Lower leg skin (tissue), 4 donors: ENCODE measurements around the gene ATG7. TPM values are rescaled to one million over a fixed set of nuclear protein-coding genes. Genes with fewer than 3 reads are reported as not detected.

ENCODE experiments used
- DNase-seq, 2 donors: peaks; one replicate each; pipeline ENCODE4 v3.0.0-alpha.2; 2019; ENCODE audit warnings: low spot score in 2 of 2
- H3K4me3 ChIP-seq: fragments of 200-600 bp; sonication (generic); 2 replicates; pipeline ENCODE4 v1.5.1; 2017; ENCODE audit warnings: mild to moderate bottlenecking, low read depth; ENCODE audit not compliant: poor library complexity, severe bottlenecking
- POLR2A ChIP-seq, 2 donors: fragments of 450-650 bp; IDR thresholded peaks; one replicate each; pipeline ENCODE4 v1.6.1; 2016 to 2017; ENCODE audit warnings: antibody characterized with exemption in 2 of 2, mild to moderate bottlenecking in 1 of 2, moderate library complexity in 1 of 2
- WGBS, 2 donors: methylation state at CpG; one replicate each; pipeline ENCODE4 v1.1.5; 2018; 5-methylcytosine and 5-hydroxymethylcytosine counted together
- intact Hi-C: fragments of 100-400 bp; cut with DNase I; formaldehyde crosslinking; loops from one replicate; pipeline ENCODE4 v1.15.0; 2023; ENCODE audit warnings: low total_unique reads
- total RNA-seq, 4 donors: library from RNA; depleted of rRNA; stranded (reverse); fragments of >200 nt; gene quantifications; one replicate each; pipeline ENCODE4 v1.1.0, GENCODE V29; 2016
- TF ChIP-seq, protein P1 (sequence below), 3 donors: fragments of 450-650 bp; IDR thresholded peaks; one replicate each; pipeline ENCODE4 v1.5.1; 2016; ENCODE audit warnings: antibody characterized with exemption in 3 of 3, mild to moderate bottlenecking in 3 of 3, moderate library complexity in 2 of 3

Gene ATG7
- total RNA-seq, 4 donors from 2014 or later: 38.8 to 110 (median 53.2) TPM

DNA sequence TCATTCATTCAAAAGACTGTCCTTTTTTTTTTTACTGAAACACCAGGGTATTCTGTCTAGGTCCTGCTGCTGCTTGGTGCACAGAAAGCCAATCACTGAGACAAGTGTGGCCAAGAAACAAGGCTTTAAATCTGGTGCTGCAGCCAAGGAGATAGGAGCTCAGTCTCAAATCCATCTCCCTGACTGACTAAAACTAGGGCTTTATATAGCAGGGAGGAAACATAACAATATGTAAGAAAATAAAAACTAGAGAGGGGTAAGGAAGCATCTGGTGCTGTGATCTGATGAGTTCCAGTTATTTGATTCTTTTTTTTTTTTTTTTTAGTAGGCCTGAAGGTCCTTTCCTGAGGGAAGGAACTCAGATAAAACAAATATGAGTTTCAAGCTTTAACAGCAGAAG lies 139.8 kb downstream of the ATG7 start:
- no peak for DNase-seq
- H3K4me3 ChIP-seq: no peak overlapping the region
- intact Hi-C loops: no loop called here
- TF ChIP-seq, protein P1, sequence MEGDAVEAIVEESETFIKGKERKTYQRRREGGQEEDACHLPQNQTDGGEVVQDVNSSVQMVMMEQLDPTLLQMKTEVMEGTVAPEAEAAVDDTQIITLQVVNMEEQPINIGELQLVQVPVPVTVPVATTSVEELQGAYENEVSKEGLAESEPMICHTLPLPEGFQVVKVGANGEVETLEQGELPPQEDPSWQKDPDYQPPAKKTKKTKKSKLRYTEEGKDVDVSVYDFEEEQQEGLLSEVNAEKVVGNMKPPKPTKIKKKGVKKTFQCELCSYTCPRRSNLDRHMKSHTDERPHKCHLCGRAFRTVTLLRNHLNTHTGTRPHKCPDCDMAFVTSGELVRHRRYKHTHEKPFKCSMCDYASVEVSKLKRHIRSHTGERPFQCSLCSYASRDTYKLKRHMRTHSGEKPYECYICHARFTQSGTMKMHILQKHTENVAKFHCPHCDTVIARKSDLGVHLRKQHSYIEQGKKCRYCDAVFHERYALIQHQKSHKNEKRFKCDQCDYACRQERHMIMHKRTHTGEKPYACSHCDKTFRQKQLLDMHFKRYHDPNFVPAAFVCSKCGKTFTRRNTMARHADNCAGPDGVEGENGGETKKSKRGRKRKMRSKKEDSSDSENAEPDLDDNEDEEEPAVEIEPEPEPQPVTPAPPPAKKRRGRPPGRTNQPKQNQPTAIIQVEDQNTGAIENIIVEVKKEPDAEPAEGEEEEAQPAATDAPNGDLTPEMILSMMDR (IDR thresholded peaks at IDR 0.05): no peak
- no peak for TF ChIP-seq POLR2A (IDR thresholded peaks at IDR 0.05)

DNA sequence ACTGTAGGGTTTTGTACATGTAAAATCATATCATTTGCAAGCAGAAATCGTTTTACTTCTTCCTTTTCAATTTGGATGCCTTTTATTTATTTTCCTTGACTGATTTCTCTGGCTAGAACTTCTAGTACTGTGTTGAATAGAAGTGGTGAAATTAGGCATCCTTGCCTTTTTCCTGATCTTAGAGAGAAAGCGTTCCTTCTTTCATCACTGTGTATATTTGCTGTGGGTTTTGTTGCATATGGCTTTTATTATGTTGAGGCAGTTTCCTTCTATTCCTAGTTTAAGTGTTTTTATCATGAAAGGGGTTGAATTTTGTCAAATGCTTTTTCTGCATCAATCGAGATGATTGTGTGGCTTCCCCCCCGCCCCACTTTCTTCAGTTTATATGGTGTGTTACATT lies 140.9 kb downstream of the ATG7 start:
- WGBS, 2 donors: 66% methylated on average over 4 of the region's 4 CpGs
- intact Hi-C loops: no loop called here

GRCh38 chr3:11415099-11415498 lies 142.9 kb downstream of the ATG7 start:
- WGBS, 2 donors: 93 to 94% methylated on average over 1 of the region's 1 CpG
- no peak for TF ChIP-seq POLR2A (IDR thresholded peaks at IDR 0.05)
- TF ChIP-seq, protein P1 (IDR thresholded peaks at IDR 0.05): no peak
- intact Hi-C loops: no loop called here

More for the DNA sequence above, 140.9 kb downstream of the ATG7 start:
- TF ChIP-seq, protein P1 (IDR thresholded peaks at IDR 0.05): no peak
- H3K4me3 ChIP-seq: no peak overlapping the region
- DNase-seq: no peak

GRCh38 chr3:11420066-11420465 lies 147.9 kb downstream of the ATG7 start:
- no peak overlapping the region for H3K4me3 ChIP-seq
- DNase-seq: no peak
- TF ChIP-seq, protein P1 (IDR thresholded peaks at IDR 0.05): no peak
- TF ChIP-seq POLR2A (IDR thresholded peaks at IDR 0.05): no peak
- WGBS, 2 donors: 30 to 38% methylated on average over 1 of the region's 1 CpG
- intact Hi-C loops: no loop called here

More at GRCh38 chr3:11415099-11415498, 142.9 kb downstream of the ATG7 start:
- no peak overlapping the region for H3K4me3 ChIP-seq
- DNase-seq: no peak

- TF ChIP-seq, protein P1 (IDR thresholded peaks at IDR 0.05): no peak
- no peak for TF ChIP-seq POLR2A (IDR thresholded peaks at IDR 0.05)
- WGBS, 2 donors: 98 to 100% methylated on average over 1 of the region's 1 CpG
- no peak overlapping the region for H3K4me3 ChIP-seq
- intact Hi-C loops: no loop called here
- no peak for DNase-seq
Observed at GRCh38 chr3:11422291-11422690, 150.1 kb downstream of the ATG7 start.

DNA sequence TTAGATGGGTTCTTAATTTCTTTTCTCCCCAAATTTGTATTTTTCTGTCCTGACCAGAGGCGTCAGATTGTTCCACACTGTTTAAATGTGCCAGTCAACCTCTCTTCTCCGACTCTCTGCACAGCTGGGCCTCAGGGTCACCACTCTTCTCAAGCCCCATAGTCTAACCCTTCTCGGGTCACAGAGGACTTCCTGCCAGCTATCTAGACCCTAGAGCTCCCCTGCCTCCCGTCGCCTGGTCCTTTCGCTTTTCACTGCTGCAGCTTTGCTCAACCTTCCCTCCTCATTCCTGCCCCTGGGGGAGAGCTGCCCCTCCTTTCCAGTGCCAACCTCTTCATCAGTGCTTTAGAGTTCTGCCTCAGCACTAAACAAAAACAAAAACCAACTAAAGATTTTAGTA lies 151.7 kb downstream of the ATG7 start:
- intact Hi-C loops: no loop called here
- WGBS, 2 donors: 86 to 93% methylated on average over 6 of the region's 6 CpGs
- DNase-seq: no peak
- H3K4me3 ChIP-seq: no peak overlapping the region
- TF ChIP-seq POLR2A (IDR thresholded peaks at IDR 0.05): no peak
